DOHH2 (cell line): ENCODE results near the gene RAX2.

Experiments
- H3F3A ChIP-seq: fragments of 200-600 bp; sonication (generic), shearing (Covaris generic); 2 replicates; pipeline ENCODE4 v1.6.0; 2016; ENCODE audit warnings: antibody characterized with exemption, mild to moderate bottlenecking; ENCODE audit not compliant: control insufficient read depth, insufficient read depth
- H3K27ac ChIP-seq: fragments of 200-600 bp; sonication (generic); 2 replicates; pipeline ENCODE4 v1.5.1; 2014; ENCODE audit warnings: low read depth, mild to moderate bottlenecking, low read length, moderate library complexity
- H3K27me3 ChIP-seq: fragments of 200-600 bp; sonication (generic); 2 replicates; pipeline ENCODE4 v1.6.1; 2014; ENCODE audit warnings: mild to moderate bottlenecking, low read length, mixed read lengths; ENCODE audit not compliant: control insufficient read depth
- H3K36me3 ChIP-seq: fragments of 200-600 bp; sonication (generic); 2 replicates; pipeline ENCODE4 v1.6.1; 2014; ENCODE audit warnings: mild to moderate bottlenecking, low read length, moderate library complexity, mixed read lengths; ENCODE audit not compliant: control insufficient read depth
- H3K4me1 ChIP-seq: fragments of 200-600 bp; sonication (generic); 2 replicates; pipeline ENCODE4 v1.6.1; 2014; ENCODE audit warnings: mild to moderate bottlenecking, low read length, mixed read lengths; ENCODE audit not compliant: control insufficient read depth
- H3K4me2 ChIP-seq: fragments of 200-600 bp; sonication (generic); 2 replicates; pipeline ENCODE4 v1.6.0; 2014; ENCODE audit warnings: mild to moderate bottlenecking, low read length, moderate library complexity
- H3K4me3 ChIP-seq: fragments of 200-600 bp; sonication (generic); 2 replicates; pipeline ENCODE4 v1.5.1; 2014; ENCODE audit warnings: mild to moderate bottlenecking, low read length, mixed read lengths
- H3K79me2 ChIP-seq: fragments of 200-600 bp; sonication (generic); 2 replicates; pipeline ENCODE4 v1.6.1; 2014; ENCODE audit warnings: mild to moderate bottlenecking, low read length, mixed read lengths; ENCODE audit not compliant: control insufficient read depth
- H3K9me2 ChIP-seq: fragments of 200-600 bp; sonication (generic); replicated peaks from 2 replicates; pipeline ENCODE4 v1.6.1; 2014; ENCODE audit warnings: mild to moderate bottlenecking, low read length, mixed read lengths; ENCODE audit not compliant: control insufficient read depth
- H3K9me3 ChIP-seq: fragments of 200-600 bp; sonication (generic); 2 replicates; pipeline ENCODE4 v1.6.1; 2014; ENCODE audit warnings: antibody characterized with exemption, low read length, mixed read lengths; ENCODE audit not compliant: control insufficient read depth, insufficient read depth
- H4K20me1 ChIP-seq: fragments of 200-600 bp; sonication (generic); 2 replicates; pipeline ENCODE4 v1.6.0; 2014; ENCODE audit warnings: low read depth, mild to moderate bottlenecking, antibody characterized with exemption, low read length, moderate library complexity; ENCODE audit not compliant: control insufficient read depth, insufficient read depth
- CTCF ChIP-seq: fragments of 200-600 bp; sonication (generic); IDR thresholded peaks from one replicate; pipeline ENCODE4 v1.5.1; 2014; ENCODE audit warnings: antibody characterized with exemption, mild to moderate bottlenecking, low read depth, low read length; ENCODE audit not compliant: poor library complexity, severe bottlenecking
- EZH2phosphoT487 ChIP-seq: fragments of 200-600 bp; sonication (generic); IDR thresholded peaks from 2 replicates; pipeline ENCODE4 v1.6.1; 2017; ENCODE audit warnings: borderline replicate concordance, mild to moderate bottlenecking, antibody characterized with exemption, low read length, moderate library complexity, mixed read lengths

Gene RAX2

GRCh38 chr19:3771906-3772455 lies at the start of gene RAX2:
RAX2 (minus strand) TSS chr19:3772228; CDS start chr19:3771742, 486 bp downstream.
- H3F3A ChIP-seq = no peaks in the 10 kb centered on the region
- no peak within 1 kb of the TSS for H3K4me3 ChIP-seq
- no peak within 1 kb of the TSS for H3K27ac ChIP-seq
- H3K9me3 ChIP-seq = no peaks in the 10 kb centered on the region
- TF ChIP-seq CTCF = no peak
- no peak for TF ChIP-seq EZH2phosphoT487
- H4K20me1 ChIP-seq = no peaks in the 10 kb centered on the region
- H3K27me3 ChIP-seq = no peaks in the 10 kb centered on the region
- H3K4me1 ChIP-seq = no peaks in the 10 kb centered on the region
- H3K36me3 ChIP-seq = peaks cover 5% of the 10 kb centered on the region; the same call in 1 of the 2 replicates
- H3K79me2 ChIP-seq = no peaks in the 10 kb centered on the region
- H3K4me2 ChIP-seq = no peak within 1 kb of the TSS
- no peaks in the 10 kb centered on the region for H3K9me2 ChIP-seq

- TF ChIP-seq CTCF (no peak), EZH2phosphoT487 (no peak)
- H3K9me3 ChIP-seq = no peaks in the 10 kb centered on the region
- 0 out of 2 replicates have a peak, but pooled peaks cover 3% of the 10 kb centered on the region for H3K27me3 ChIP-seq
Observed at GRCh38 chr19:3821156-3821555, 49.1 kb upstream of the RAX2 start.

GRCh38 chr19:3819989-3820388 lies 48.0 kb upstream of the RAX2 start:
- Histone ChIP-seq H3K9me3 (no peaks in the 10 kb centered on the region), H3K4me3 (no peak overlapping the region), H3F3A (no peaks in the 10 kb centered on the region), H3K79me2 (no peaks in the 10 kb centered on the region), H3K36me3 (no peaks in the 10 kb centered on the region), H3K4me2 (no peak overlapping the region), H3K27me3 (0 out of 2 replicates have a peak, but pooled peaks cover 3% of the 10 kb centered on the region), H3K27ac (no peak overlapping the region), H3K9me2 (no peaks in the 10 kb centered on the region), H3K4me1 (no peaks in the 10 kb centered on the region), H4K20me1 (no peaks in the 10 kb centered on the region)
- no peak for TF ChIP-seq EZH2phosphoT487

More at GRCh38 chr19:3821156-3821555, 49.1 kb upstream of the RAX2 start:
- no peaks in the 10 kb centered on the region for H3K9me2 ChIP-seq
- no peaks in the 10 kb centered on the region for H3K4me1 ChIP-seq
- H3K4me2 ChIP-seq = no peak overlapping the region
- no peak overlapping the region for H3K27ac ChIP-seq
- H3F3A ChIP-seq = no peaks in the 10 kb centered on the region
- H3K36me3 ChIP-seq = no peaks in the 10 kb centered on the region
- no peak overlapping the region for H3K4me3 ChIP-seq
- H4K20me1 ChIP-seq = no peaks in the 10 kb centered on the region
- no peaks in the 10 kb centered on the region for H3K79me2 ChIP-seq

- Histone ChIP-seq H3K4me2 (no peak overlapping the region), H3K36me3 (no peaks in the 10 kb centered on the region), H3K4me3 (no peak overlapping the region), H3K9me2 (no peaks in the 10 kb centered on the region), H3K79me2 (no peaks in the 10 kb centered on the region), H3K4me1 (no peaks in the 10 kb centered on the region), H4K20me1 (no peaks in the 10 kb centered on the region), H3K9me3 (no peaks in the 10 kb centered on the region), H3F3A (no peaks in the 10 kb centered on the region), H3K27me3 (0 out of 2 replicates have a peak, but pooled peaks cover 3% of the 10 kb centered on the region), H3K27ac (no peak overlapping the region)
- no peak for TF ChIP-seq EZH2phosphoT487
- no peak for TF ChIP-seq CTCF
Observed at GRCh38 chr19:3818918-3819317, 46.9 kb upstream of the RAX2 start.
